PFSK-1 (cell line): Measurements from ENCODE around the gene RHBDD1.

Experiments used
- FOXP2 ChIP-seq: optimal IDR thresholded peaks from 2 replicates; pipeline ENCODE3; 2011; ENCODE audit warnings: borderline replicate concordance, control low read depth, inconsistent platforms; ENCODE audit not compliant: insufficient read depth; ENCODE audit errors: extremely low read length, extremely low read depth
- POLR2AphosphoS5 ChIP-seq: IDR thresholded peaks from 2 replicates; pipeline ENCODE4 v1.6.1; 2012; ENCODE audit warnings: low read depth, mild to moderate bottlenecking, control low read depth, low read length, moderate library complexity
- SIN3A ChIP-seq: IDR thresholded peaks from 2 replicates; pipeline ENCODE4 v1.6.1; 2012; ENCODE audit warnings: mild to moderate bottlenecking, low read length, moderate library complexity, borderline replicate concordance; ENCODE audit not compliant: insufficient read depth
- TAF1 ChIP-seq: IDR thresholded peaks from 2 replicates; pipeline ENCODE4 v1.6.1; 2012; ENCODE audit warnings: low read length, control low read depth, borderline replicate concordance; ENCODE audit not compliant: insufficient read depth
- TF ChIP-seq, protein P1 (sequence below), 2 experiments: IDR thresholded peaks; 2 replicates each; pipeline versions ENCODE4 v1.6.1 to v1.8.0; 2011 to 2012; ENCODE audit warnings: low read depth in 2 of 2, low read length in 2 of 2, control low read depth in 1 of 2, inconsistent platforms in 1 of 2, mild to moderate bottlenecking in 1 of 2, moderate library complexity in 1 of 2; ENCODE audit not compliant: insufficient read depth in 1 of 2

DNA sequence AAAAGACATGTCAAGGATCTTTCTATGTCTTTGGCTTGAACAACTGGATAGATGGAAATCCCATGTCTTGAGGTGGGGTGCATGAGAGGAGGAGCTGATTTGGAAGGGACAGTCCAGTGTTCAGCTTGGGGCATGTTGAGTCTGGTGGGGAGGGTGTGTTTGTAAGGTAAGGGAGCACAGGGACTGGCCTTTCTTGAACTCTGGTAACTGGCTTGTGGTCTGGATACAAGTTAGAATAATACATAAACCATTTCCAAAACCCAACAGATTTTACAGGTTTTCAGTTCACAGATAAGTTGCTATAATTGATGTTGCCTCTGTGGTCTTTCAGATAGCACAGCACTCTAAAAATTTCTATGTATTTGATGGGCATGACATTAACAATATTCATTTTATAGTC lies 24.2 kb downstream of the RHBDD1 start:
- no peak for TF ChIP-seq TAF1
- no peak for TF ChIP-seq POLR2AphosphoS5
- TF ChIP-seq SIN3A: no peak
- TF ChIP-seq, protein P1, sequence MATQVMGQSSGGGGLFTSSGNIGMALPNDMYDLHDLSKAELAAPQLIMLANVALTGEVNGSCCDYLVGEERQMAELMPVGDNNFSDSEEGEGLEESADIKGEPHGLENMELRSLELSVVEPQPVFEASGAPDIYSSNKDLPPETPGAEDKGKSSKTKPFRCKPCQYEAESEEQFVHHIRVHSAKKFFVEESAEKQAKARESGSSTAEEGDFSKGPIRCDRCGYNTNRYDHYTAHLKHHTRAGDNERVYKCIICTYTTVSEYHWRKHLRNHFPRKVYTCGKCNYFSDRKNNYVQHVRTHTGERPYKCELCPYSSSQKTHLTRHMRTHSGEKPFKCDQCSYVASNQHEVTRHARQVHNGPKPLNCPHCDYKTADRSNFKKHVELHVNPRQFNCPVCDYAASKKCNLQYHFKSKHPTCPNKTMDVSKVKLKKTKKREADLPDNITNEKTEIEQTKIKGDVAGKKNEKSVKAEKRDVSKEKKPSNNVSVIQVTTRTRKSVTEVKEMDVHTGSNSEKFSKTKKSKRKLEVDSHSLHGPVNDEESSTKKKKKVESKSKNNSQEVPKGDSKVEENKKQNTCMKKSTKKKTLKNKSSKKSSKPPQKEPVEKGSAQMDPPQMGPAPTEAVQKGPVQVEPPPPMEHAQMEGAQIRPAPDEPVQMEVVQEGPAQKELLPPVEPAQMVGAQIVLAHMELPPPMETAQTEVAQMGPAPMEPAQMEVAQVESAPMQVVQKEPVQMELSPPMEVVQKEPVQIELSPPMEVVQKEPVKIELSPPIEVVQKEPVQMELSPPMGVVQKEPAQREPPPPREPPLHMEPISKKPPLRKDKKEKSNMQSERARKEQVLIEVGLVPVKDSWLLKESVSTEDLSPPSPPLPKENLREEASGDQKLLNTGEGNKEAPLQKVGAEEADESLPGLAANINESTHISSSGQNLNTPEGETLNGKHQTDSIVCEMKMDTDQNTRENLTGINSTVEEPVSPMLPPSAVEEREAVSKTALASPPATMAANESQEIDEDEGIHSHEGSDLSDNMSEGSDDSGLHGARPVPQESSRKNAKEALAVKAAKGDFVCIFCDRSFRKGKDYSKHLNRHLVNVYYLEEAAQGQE (IDR thresholded peaks at IDR 0.05; ENCODE audit: insufficient read depth in 1 of 2, low read depth in 2 of 2, low read length in 2 of 2): no peak
- no peak for TF ChIP-seq FOXP2
